Activated T-helper 9 cell treated with anti-CD3 and anti-CD28 coated beads, Interleukin-2, amount 50 U/mL, for 16 hours (primary cell): ENCODE measurements around the gene OR1S2.
"Not testable (repeated sequence)": the region's sequence is repeated elsewhere in the genome, so short reads cannot be mapped to it uniquely, and the experiment has no call there.

Experiments
- DNase-seq: peaks from one replicate; pipeline ENCODE4 v3.0.0-alpha.2; 2020; ENCODE audit warnings: low read depth

Gene OR1S2, protein sequence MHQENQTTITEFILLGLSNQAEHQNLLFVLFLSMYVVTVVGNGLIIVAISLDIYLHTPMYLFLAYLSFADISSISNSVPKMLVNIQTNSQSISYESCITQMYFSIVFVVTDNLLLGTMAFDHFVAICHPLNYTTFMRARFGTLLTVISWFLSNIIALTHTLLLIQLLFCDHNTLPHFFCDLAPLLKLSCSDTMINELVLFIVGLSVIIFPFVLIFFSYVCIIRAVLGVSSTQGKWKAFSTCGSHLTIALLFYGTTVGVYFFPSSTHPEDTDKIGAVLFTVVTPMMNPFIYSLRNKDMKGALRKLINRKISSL

GRCh38 chr11:58204042-58204441 is at the start of gene OR1S2:
OR1S2 (minus strand) TSS chr11:58204142; CDS start chr11:58204142, 0 bp downstream.
- DNase-seq, result no peak

DNA sequence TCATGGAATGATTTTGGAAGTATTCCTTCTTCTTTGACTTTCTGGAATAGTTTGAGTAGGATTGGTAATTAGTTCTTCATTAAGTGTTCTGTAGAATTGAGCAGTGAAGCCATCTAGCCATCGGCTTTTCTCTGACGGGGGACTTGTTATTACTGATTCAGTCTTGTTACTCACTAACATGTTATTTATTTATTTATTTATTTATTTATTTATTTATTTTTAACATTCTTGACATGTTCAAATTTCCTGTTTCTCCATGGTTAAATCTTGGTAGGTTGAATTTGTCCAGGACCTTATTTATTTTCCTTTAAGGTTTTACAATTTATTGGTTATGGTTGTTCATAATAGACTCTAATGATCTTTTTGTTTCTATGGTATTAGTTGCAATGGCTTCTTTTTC is 40.0 kb upstream of the OR1S2 start:
- DNase-seq, result no peak

- DNase-seq, result no peak
Measured at GRCh38 chr11:58227956-58228615, 24.1 kb upstream of the OR1S2 start.

DNA sequence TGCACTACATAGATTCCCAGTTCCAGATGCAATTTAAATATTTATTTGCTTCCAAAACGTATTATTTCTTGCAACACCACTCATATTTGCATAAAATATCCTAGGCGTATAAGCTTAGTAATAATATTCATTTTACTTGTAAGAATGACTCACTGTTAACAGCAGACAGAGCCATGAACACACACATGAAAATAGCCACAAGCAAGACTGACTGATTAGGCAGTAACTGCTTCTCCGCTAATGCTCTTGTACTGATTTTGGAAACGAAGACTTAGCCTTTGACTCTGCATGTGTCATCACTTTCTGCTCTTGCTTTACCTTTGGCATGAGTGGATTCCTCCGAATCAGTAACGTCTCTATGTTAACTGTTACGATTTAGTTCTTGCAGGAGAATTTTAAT is 18.8 kb upstream of the OR1S2 start:
- no peak for DNase-seq

DNA sequence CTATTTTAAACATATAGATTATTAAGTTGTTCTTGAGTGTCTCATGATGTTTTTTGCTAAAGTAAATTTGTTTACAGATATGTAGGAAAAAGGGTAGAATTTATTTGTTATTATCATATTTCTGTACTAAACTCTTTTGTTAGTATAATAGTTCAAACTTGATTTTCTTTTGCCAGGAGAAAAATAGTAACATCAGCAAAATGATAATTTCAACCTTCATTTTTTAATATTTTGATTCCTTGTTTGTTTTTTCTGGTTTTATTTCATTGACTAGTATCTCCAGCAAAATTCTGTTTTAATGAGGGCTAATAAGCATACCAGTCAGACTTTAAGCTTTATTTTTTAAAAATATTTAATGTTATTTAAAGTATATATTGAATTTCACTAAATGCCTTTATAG is 12.5 kb upstream of the OR1S2 start:
- DNase-seq, result no peak

DNA sequence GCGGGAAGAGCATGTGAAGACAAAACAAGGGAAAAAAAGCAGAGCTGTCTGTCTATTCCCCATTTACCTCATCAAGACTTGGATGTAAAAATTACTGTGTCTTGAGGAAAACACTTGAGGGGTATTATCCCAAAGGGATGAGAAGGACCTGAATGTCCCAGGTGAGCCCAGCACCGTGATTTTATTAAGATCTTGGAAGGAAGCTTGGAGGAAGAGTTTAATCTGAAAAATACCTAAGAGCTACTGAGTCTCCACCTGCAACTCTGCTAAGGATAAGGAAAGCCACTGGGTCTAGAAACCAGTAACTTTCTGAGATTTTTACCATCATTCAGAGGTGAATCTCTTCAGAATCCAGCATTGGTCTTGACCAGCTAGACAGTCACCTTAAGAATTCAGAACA is 8.5 kb upstream of the OR1S2 start, which contains the start of gene OR1S1:
Gene OR1S1, plus strand, starts transcription at position 301 of the 400 bp plus-strand sequence.
- DNase-seq, result not testable (repeated sequence)

GRCh38 chr11:58199271-58199670 is 4.7 kb downstream of the OR1S2 start:
- no peak for DNase-seq

DNA sequence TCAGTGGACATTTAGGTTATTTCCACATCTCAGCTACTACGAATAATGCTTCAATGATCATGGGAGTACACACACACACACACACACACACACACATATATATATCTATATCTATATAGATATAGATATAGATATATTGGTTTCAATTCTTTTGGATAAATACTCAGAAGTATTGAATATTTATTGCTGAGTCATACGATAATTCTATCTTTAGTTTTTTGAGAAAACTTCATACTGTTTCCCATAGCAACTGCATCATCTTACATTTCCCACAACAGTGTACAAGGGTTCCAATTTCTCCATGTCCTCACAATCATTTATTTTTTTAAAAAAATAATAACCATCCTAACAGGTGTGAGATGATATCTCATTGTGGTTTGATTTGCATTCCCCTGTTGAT is 8.0 kb downstream of the OR1S2 start:
- no peak for DNase-seq

DNA sequence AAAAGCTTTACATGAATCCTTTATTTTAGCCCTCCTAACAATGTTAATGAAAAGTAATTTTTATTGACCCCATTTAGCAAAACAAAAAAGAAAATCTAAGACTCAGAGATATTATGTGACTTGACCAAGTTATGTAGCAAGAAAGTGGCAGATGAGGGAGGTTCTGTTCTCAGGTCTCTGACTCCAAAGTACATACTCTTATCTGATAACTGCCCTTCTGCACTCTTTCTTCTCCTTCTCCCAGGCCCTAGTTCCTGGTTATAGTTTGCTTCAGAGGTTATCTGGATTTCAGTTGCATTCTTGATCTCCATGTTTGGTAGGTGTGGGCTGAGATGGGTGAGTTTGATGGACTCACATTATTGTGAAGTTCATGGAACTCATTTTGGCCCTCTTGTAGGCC is 10.6 kb downstream of the OR1S2 start:
- no peak for DNase-seq

- DNase-seq, result no peak
Measured at GRCh38 chr11:58192229-58192628, 11.7 kb downstream of the OR1S2 start.

- no peak for DNase-seq
Measured at GRCh38 chr11:58188770-58189169, 15.2 kb downstream of the OR1S2 start, which contains the start of gene OR9Q2. OR9Q2 (plus strand) TSS chr11:58189070; CDS start chr11:58190491, 1,421 bp downstream.

DNA sequence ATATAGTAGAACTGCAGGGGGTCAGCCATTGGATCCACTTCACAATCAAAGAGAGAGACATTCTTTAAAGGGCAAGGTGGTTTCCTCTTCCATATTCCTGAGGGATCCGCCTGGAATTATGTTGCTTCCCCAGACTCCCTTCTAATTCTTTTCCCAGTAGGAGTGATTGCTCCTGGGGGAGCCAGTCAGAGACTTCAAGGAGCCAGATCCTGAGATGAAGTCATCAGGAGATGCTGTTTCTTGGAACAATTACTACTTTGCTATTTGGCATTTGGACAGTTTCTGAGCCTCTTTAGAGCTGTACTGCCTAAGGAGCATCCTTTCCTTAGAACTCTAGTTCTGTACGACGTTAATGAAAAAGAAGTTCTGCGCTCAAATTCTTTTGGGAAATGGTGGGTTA is 17.0 kb downstream of the OR1S2 start:
- DNase-seq, result no peak

DNA sequence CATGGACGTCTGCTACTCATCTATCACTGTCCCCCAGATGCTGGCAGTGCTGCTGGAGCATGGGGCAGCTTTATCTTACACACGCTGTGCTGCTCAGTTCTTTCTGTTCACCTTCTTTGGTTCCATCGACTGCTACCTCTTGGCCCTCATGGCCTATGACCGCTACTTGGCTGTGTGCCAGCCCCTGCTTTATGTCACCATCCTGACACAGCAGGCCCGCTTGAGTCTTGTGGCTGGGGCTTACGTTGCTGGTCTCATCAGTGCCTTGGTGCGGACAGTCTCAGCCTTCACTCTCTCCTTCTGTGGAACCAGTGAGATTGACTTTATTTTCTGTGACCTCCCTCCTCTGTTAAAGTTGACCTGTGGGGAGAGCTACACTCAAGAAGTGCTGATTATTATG is 24.3 kb downstream of the OR1S2 start:
- no peak for DNase-seq

DNA sequence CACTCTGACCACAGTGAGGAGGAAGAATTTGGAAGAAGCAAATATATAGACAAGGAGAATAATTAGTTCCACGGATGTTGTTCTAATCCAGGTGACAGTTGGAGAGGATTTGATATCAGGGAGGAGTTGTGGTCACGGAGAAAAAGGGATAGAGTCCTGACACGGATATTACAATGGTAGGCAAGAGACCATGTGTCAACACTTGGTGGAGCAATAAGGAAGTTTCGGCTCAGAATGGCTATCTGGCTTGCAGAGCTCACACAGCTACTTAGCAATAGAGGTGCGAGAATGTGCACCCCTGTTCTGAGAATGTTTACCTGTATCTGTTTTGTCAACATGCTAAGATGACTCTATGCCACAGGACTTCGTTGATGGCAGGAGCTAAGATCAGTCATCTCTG is 25.5 kb downstream of the OR1S2 start:
- DNase-seq, result no peak

GRCh38 chr11:58177409-58178054 is 26.4 kb downstream of the OR1S2 start:
- DNase-seq, result no peak

GRCh38 chr11:58165504-58166106 is 38.3 kb downstream of the OR1S2 start:
- DNase-seq, result no peak

- DNase-seq, result no peak
Measured at GRCh38 chr11:58164990-58165389, 39.0 kb downstream of the OR1S2 start.

- no peak for DNase-seq
Measured at GRCh38 chr11:58164389-58164788, 39.6 kb downstream of the OR1S2 start.
